Stimulated activated CD8-positive, alpha-beta memory T cell treated with anti-CD3 and anti-CD28 coated beads, Interleukin-7, amount 100 ng/mL, for 24 hours (primary cell): Measurements from ENCODE around the gene AQR.
A peak's percentile ranks its signal among the peaks of the same experiment; 100 is the strongest.
"Not testable (repeated sequence)": the region's sequence is repeated elsewhere in the genome, so short reads cannot be mapped to it uniquely, and the experiment has no call there.

Experiments
- DNase-seq: peaks from one replicate; pipeline ENCODE4 v3.0.0-alpha.2; 2020; ENCODE audit warnings: low read depth

The AQR gene

DNA sequence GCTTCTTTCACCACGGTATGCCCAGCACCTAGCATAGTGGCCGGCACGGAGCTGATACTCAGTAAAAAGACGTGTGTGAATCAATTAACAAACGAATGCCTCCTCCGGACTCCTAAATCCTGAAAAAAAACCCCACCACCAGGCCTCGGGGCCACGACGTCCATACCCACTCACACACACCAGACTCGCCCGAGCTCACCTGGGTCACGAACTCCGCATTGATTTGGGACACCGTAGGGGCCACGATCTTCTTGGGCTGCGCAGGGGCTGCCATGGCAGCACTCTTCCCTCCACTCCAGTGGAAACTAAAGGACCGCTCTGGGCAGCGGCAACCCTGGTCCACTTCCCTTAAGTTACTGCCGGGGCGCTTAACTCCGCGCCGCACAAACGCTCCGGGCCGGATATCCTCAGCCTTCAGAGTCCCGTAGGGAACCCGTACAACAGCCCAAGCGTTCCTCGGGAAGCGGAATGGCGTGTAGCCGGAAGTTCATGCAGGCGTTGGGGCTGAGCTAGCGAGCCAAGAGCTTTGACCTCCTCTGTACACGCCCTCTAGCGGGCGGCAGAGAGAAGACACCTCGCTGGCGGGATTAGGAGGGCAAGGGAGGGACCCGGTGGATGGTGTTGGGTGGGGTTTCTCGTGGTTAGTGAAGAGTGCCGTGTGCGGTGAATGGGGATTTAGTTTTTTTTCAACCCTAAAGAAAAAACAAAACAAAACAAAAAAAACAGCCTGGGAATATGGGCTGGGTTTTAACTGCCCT is at the start of gene AQR:
TSS of gene AQR (minus strand) at position 403 of the 758 bp plus-strand sequence. CDS start at position 274, 129 bp downstream.
- peak; percentile 77 for DNase-seq

- DNase-seq, result no peak
Measured at GRCh38 chr15:35014241-35014640, 44.7 kb upstream of the AQR start.

DNA sequence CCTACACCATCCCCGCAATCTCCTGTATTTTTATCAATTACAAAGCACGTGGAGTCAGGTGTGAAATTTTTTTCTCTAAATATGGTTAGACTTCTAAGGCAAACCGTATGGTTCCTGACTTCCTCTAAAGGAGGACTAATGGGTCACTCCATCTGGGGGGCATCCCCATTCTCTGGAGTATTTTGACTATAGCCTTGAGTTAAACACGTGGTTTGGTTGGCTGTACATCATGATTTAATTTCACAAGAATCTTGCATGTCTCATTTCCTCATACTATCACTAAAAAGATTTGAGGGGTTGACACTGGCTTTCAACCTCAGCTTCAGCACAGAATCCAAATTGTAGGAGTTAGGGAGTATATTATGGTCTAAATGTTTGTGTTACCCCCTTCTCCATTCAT is 43.8 kb upstream of the AQR start:
- DNase-seq, result no peak

DNA sequence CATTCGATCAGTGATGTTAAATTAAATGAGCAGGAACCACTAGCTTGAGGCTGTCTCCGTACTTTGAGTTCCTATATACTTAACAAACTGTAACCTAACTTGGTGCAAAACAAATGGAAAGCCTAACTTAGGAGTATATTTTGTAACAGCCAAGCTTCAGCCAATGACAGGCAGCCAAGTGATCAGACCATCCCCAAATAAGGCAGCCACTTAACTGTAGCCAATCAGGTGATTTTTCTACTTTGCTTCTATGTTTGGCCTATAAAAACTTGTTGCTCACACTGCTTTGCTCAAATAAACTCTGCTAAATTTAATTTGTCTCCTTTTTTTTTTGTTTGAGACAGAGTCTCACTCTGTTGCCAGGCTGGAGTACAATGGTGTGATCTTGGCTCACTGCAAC is 37.9 kb upstream of the AQR start:
- DNase-seq, result no peak

DNA sequence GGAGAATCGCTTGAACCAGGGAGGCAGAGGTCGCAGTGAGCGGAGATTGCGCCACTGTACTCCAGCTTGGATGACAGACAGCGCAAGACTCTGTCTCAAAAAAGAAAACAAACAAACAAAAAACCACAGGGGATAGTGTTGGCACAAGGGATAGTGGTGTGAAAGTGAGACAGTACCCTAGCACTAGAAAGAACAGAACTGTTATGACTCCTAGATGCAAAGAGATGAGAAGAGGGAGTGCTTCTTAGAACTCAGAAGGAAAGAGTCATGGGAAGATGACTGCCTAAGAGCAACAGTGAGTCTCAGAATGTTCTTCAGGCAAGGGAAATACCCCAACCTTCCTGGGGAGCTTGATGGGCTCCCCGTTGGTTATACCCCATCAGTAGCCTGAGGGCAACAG is 36.4 kb upstream of the AQR start:
- no peak for DNase-seq

GRCh38 chr15:35003928-35004327 is 34.4 kb upstream of the AQR start:
- no peak for DNase-seq

DNA sequence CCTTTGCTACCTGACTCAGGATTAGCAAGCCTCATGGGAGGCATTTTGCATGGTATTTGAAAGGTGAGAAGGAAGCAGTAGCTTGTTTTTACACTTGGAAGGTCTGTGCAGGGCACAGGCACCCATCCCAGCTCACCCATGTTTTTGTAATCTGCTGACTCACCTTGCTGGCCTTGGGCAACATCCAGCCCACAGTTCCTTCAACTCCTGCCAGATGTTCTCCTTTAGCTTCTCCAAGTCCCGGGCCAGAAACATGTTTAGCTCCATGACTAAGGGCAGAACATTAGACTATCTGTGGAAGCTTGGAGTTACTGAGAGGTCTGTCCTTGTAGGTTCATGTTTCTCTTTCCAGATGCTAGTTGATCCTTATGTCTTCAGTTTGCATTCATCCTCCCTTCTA is 31.0 kb upstream of the AQR start:
- no peak for DNase-seq

- DNase-seq, result no peak
Measured at GRCh38 chr15:34999906-35000305, 30.4 kb upstream of the AQR start.

GRCh38 chr15:34994925-34995324 is 25.4 kb upstream of the AQR start:
- no peak for DNase-seq

- no peak for DNase-seq
Measured at GRCh38 chr15:34993877-34994276, 24.3 kb upstream of the AQR start.

DNA sequence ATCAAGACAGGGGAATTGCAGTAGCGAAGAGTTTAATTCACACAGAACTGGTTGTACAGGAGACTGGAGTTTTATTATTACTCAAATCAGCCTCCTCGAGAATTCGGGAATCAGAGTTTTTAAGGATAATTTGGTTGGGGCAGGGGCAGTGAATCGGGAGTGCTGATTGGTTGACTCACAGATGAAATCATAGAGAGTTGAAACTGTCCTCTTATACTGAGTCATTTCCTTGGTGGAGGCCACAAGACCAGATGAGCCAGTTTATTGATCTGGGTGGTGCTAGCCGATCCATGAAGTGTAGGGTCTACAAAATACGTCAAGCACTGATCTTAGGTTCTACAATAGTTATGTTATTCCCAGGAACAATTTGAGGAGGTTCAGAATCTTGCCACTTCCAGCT is 23.9 kb upstream of the AQR start:
- DNase-seq, result no peak

GRCh38 chr15:34988027-34988902 is 18.7 kb upstream of the AQR start, which contains the start of gene ZNF770:
Gene ZNF770 (minus strand): TSS chr15:34988287. CDS start chr15:34983434, 4,853 bp downstream.
- DNase-seq, result peak; percentile 62

DNA sequence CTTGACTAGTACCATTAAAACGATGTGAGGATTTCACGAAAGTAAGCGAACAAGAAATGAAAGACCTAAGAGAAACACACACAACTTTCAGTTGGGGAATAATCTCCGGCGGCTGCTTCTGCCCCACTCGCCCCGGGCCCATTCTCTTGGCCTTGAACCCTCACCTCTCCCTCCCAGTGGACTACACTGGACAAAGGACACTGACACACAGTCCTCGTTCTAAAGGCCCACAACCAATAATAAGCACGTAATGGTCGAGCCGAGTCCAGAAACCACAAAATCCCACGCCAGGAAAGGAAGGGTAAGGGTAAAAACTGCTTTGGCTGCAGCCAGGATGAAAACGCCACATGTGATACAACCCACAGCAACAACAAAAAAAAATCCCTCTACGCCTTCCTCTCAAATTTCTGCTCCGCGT is 18.1 kb upstream of the AQR start:
- no peak for DNase-seq

DNA sequence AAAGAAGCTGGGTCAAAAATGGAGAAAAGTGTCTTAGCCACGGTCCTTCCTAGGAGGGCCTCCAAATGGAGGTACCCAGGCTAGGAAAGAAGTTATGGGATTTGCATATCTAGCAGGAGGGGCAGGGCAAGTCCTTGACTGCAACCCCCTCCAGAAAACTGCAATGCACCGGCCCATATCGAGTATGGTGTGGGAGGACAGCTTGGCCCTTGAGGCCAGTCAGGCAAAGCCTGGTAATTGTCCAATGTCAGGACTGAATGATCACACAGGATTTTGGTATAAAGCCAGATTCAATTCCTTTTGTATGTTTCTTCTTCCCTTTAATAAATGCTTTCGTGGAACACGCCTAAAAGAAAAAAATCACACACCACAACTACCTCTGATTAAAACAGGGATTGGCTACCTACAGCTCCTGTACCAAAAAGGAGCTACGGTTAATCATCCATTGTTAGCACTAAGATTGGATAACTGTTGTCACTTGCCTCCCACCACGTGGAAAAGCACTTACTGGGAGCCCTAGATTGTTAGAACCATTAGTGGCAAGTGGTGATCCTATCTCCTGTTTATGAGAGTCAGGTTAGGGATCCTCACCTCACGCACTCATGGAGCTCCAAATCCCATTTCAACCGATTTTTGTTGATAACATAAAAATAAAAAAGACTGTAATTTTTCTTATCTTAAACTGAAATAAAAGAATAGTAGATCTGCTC is 17.4 kb upstream of the AQR start:
- DNase-seq, result no peak

DNA sequence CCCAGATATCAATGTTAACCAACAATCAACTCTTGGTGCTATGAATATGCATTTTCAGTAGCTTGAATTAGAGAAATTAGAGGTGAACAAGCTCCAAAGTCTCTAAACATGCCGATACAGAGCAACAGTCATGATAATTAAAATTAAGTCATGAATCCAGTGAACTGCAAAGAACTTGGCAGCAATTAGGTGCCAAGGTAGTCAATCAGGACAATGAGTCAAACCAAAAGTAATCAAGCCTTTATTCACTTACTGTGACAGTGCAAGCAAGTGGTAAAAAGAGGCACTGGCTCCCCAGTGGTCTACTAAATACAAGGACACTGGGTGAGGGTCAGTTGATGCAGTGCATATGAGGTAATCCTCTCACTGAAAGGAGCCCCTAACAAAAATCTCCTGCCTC is 16.8 kb upstream of the AQR start:
- no peak for DNase-seq

DNA sequence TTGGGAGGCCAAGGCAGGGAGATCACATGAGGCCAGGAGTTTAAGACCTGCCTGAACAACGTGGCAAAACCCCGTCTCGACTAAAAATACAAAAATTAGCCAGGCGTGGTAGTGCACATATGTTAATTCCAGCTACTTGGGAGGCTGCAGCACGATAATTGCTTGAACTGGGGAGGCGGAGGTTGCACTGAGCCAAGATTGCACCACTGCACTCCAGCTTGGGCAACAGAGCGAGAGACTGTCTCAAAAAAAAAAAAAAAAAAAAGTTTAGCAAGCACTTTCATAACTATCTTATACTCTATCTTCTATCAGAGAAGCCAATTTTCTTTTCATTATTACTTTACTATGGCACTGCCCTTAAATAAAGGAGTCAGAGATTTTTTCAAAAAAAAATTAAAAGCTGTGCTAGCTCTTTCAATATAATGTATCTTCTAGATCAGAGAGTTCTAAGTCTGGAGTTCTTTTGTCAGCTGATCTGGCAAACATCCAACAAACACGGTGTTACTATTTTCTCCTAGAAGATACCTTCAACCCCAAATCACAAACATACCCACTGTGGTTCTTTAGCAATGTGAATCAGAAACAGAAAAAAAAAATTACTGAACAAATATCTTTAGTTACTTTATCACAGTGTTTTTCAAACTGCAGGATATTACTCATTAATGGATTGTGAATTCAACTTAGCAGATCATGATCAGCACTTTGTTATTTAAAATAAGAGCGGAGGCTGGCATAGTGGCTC is 15.5 kb upstream of the AQR start:
- no peak for DNase-seq

GRCh38 chr15:34976743-34977142 is 7.2 kb upstream of the AQR start:
- DNase-seq, result no peak

DNA sequence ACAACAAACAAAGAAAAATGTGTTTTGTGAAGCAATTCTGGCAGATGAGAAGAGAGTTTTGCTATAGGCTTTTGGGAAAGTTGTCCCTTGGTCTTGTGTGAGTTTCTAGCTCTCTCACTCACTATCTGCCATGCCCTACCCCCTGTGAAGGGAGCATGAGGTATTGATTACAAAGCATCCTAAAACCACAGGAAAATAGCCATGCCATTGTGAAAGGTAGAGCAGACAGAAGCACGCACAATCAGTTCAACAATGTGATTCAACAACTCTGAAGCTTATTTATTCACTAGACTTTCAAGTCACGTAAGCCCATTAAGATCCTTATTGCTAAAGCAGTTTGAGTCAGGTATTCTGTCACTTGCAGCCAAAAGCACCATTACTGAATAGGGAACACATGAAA is 6.5 kb upstream of the AQR start:
- DNase-seq, result no peak

- DNase-seq, result no peak
Measured at GRCh38 chr15:34973512-34973911, 4.0 kb upstream of the AQR start.

GRCh38 chr15:34970098-34970643 is 629 bp upstream of the AQR start:
- DNase-seq, result not testable (repeated sequence)

DNA sequence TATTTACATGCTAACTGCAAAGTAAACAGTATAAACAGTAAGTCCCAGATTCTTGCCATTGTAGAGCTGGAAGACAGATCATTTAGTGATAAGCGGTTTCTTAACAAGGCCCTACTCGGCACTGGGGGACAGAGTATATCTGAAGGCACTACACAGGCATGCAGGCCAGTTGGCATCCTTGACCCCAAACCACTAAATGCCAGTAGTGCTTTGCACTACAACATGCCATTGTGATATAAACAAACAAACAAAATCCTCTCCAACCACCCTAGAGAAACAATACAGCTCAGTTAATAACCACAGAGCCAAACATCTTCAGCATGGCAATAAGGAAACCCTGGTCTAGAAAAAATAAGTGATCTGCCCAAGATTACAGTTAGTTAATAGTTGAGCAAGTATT is 5.3 kb downstream of the AQR start:
- DNase-seq, result no peak

- DNase-seq, result no peak
Measured at GRCh38 chr15:34953851-34954250, 15.7 kb downstream of the AQR start.
